HepG2 (cell line): ENCODE measurements around the gene VAV2. TPM values are rescaled to one million over a fixed set of nuclear protein-coding genes. Genes with fewer than 3 reads are reported as not detected.

Experiments used
- ATM ChIP-seq: fragments of 450-650 bp; IDR thresholded peaks from 2 replicates; pipeline ENCODE4 v1.7.1; 2017; ENCODE audit warnings: mild to moderate bottlenecking, borderline replicate concordance
- CEBPG ChIP-seq: IDR thresholded peaks from 2 replicates; pipeline ENCODE4 v1.6.1; 2016
- FOXP1 ChIP-seq, 2 experiments: fragments of 450-650 bp in 1 of 2; IDR thresholded peaks; 2 replicates each; pipeline ENCODE4 v1.6.1; 2017 to 2018; ENCODE audit warnings: antibody characterized with exemption in 1 of 2
- HES4 ChIP-seq: sonication (generic); formaldehyde crosslinking; IDR thresholded peaks from 2 replicates; pipeline ENCODE4 v1.9.0; 2021; ENCODE audit warnings: mild to moderate bottlenecking, missing genetic modification reagents, borderline replicate concordance
- ISL2 ChIP-seq: sonication (generic); formaldehyde crosslinking; IDR thresholded peaks from 2 replicates; pipeline ENCODE4 v1.5.0; 2020; ENCODE audit warnings: missing genetic modification reagents
- KDM2A ChIP-seq: sonication (generic); formaldehyde crosslinking; IDR thresholded peaks from 2 replicates; pipeline ENCODE4 v1.4.0; 2020; ENCODE audit warnings: low read depth, missing genetic modification reagents, borderline replicate concordance
- MAZ ChIP-seq, 2 experiments: sonication (generic) in 1 of 2; formaldehyde crosslinking in 1 of 2; IDR thresholded peaks; 2 replicates each; pipeline versions ENCODE4 v1.5.0 to v1.6.1; 2012 to 2020; ENCODE audit warnings: low read depth in 2 of 2, mild to moderate bottlenecking in 2 of 2, borderline replicate concordance in 1 of 2, improper control_type of control experiment in 1 of 2, low read length in 1 of 2, missing genetic modification reagents in 1 of 2, moderate library complexity in 1 of 2
- NR2C2 ChIP-seq: sonication (generic); formaldehyde crosslinking; IDR thresholded peaks from 2 replicates; pipeline ENCODE4 v1.4.0; 2020; ENCODE audit warnings: missing genetic modification reagents, mild to moderate bottlenecking, moderate library complexity, borderline replicate concordance
- PHB2 ChIP-seq: fragments of 450-650 bp; IDR thresholded peaks from 2 replicates; pipeline ENCODE4 v1.6.1; 2018; ENCODE audit not compliant: partially characterized antibody
- POLR2AphosphoS5 ChIP-seq: IDR thresholded peaks from 2 replicates; pipeline ENCODE4 v1.6.1; 2012; ENCODE audit warnings: low read depth, low read length
- RELA ChIP-seq: sonication (generic); formaldehyde crosslinking; IDR thresholded peaks from 2 replicates; pipeline ENCODE4 v1.4.0; 2020; ENCODE audit warnings: missing genetic modification reagents
- SRY ChIP-seq: sonication (generic); formaldehyde crosslinking; IDR thresholded peaks from 2 replicates; pipeline ENCODE4 v1.8.0; 2022; ENCODE audit warnings: mild to moderate bottlenecking, missing genetic modification reagents
- YEATS4 ChIP-seq: sonication (generic); formaldehyde crosslinking; IDR thresholded peaks from 2 replicates; pipeline ENCODE4 v1.4.0; 2020; ENCODE audit warnings: missing genetic modification reagents, borderline replicate concordance
- ZEB1 ChIP-seq: IDR thresholded peaks from 2 replicates; pipeline ENCODE4 v1.6.1; 2012; ENCODE audit warnings: mild to moderate bottlenecking, low read depth, inconsistent platforms; ENCODE audit not compliant: insufficient replicate concordance
- ZNF331 ChIP-seq: sonication (generic); formaldehyde crosslinking; IDR thresholded peaks from 2 replicates; pipeline ENCODE4 v1.4.0; 2020; ENCODE audit warnings: missing genetic modification reagents
- ZNF670 ChIP-seq: sonication (generic); formaldehyde crosslinking; IDR thresholded peaks from 2 replicates; pipeline ENCODE4 v1.8.0; 2022; ENCODE audit warnings: mild to moderate bottlenecking, missing genetic modification reagents, borderline replicate concordance
- ZNF749 ChIP-seq: sonication (generic); formaldehyde crosslinking; IDR thresholded peaks from 2 replicates; pipeline ENCODE4 v1.8.0; 2022; ENCODE audit warnings: mild to moderate bottlenecking, missing genetic modification reagents, moderate library complexity, borderline replicate concordance
- polyA plus RNA-seq, 8 experiments: library from polyadenylated mRNA; depleted of rRNA in 3 of 8; stranded (reverse) in 7 of 8; unstranded in 1 of 8; fragments of >200 nt; fragmentation: Illumina TruSeq in 4 of 8; extraction: Trizol in 4 of 8; gene quantifications; 2 replicates each; pipeline versions ENCODE4 v1.2.1 to v1.2.3, GENCODE V29; 2011 to 2016; ENCODE audit warnings: low read depth in 4 of 8, missing spikeins in 1 of 8, mixed read lengths in 1 of 8; ENCODE audit not compliant: insufficient read depth in 1 of 8
- total RNA-seq, 5 experiments: library from RNA; depleted of rRNA; stranded (reverse); fragments of >200 nt; fragmentation: Illumina TruSeq; extraction: Trizol; gene quantifications; 2 replicates each; pipeline ENCODE4 v1.2.3, GENCODE V29; 2016; ENCODE audit warnings: low read depth in 1 of 5
- TF ChIP-seq, protein P1 (sequence below): IDR thresholded peaks from 2 replicates; pipeline ENCODE4 v1.4.0; 2020; ENCODE audit warnings: mild to moderate bottlenecking, missing genetic modification reagents
- TF ChIP-seq, protein P2 (sequence below): sonication (generic); formaldehyde crosslinking; IDR thresholded peaks from 2 replicates; pipeline ENCODE4 v1.4.0; 2020; ENCODE audit warnings: missing genetic modification reagents
- TF ChIP-seq, protein P3 (sequence below): sonication (generic); formaldehyde crosslinking; IDR thresholded peaks from 2 replicates; pipeline ENCODE4 v1.4.0; 2020; ENCODE audit warnings: missing genetic modification reagents, borderline replicate concordance

VAV2 gene
- total and polyA plus RNA-seq, 2 of the 13 experiments (the other 11 are each of a cell fraction or from before 2014, with no cell fraction given) = 22.5 to 22.9 TPM

DNA sequence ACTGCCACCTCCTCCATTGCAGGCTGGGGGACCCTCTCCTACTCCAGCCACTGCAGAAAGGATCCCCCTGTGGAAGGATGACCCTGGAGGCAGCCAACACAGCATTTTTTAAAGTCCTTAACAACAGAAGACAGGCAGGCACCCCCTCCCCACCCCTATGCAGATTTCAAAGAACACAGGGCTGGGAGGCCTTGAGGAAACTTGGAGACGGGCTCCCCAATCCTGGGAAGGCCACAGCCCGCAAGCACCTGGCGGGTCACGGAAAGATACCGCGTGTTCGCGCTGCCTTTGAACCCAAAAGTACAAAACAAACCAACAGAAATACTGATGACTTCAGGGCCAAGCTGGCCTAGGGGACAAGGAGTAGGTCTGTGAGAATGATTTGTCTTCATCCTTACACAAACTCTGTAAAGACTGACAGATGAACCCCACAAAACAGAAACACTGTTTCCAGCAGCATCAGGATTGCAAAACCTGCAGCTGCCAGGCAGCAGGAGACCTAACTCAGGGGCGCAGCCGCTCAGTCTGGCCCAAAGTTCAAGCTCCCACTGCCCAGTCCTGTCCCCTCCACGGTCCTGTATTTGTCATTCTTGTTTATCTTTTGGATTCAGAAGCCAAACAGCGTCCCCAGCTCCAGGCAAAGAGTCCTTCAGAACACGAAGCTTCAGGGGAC, 13.8 kb downstream of the VAV2 start (continued):
- TF ChIP-seq MAZ (IDR thresholded peaks at IDR 0.05; ENCODE audit: borderline replicate concordance, low read depth, low read length) = no peak
- TF ChIP-seq MAZ (CRISPR knock-in tag; IDR thresholded peaks at IDR 0.05; ENCODE audit: low read depth) = no peak
- TF ChIP-seq PHB2 = no peak
- TF ChIP-seq ZNF749 (CRISPR knock-in tag) = 0 out of 2 replicates have a peak, but pooled peaks have one; percentile 1
- TF ChIP-seq ISL2 = peak; percentile 14; the same call in 1 of the 2 replicates
- no peak for TF ChIP-seq RELA
- no peak for TF ChIP-seq POLR2AphosphoS5
- peak; percentile 35; the same call in 1 of the 2 replicates for TF ChIP-seq HES4 (CRISPR knock-in tag)
- peak; percentile 19; the same call in 1 of the 2 replicates for TF ChIP-seq SRY (CRISPR knock-in tag)
- TF ChIP-seq YEATS4 (CRISPR knock-in tag) = peak; percentile 65
- TF ChIP-seq ZNF670 = no peak
- peak; percentile 94 for TF ChIP-seq CEBPG (CRISPR knock-in tag)
- TF ChIP-seq NR2C2 = no peak
- peak; percentile 87; the same call in 1 of the 2 replicates for TF ChIP-seq ZNF331 (CRISPR knock-in tag)
- no peak for TF ChIP-seq FOXP1 (IDR thresholded peaks at IDR 0.05)
- peak; percentile 71 for TF ChIP-seq FOXP1 (CRISPR knock-in tag; IDR thresholded peaks at IDR 0.05)
- TF ChIP-seq, protein P1, sequence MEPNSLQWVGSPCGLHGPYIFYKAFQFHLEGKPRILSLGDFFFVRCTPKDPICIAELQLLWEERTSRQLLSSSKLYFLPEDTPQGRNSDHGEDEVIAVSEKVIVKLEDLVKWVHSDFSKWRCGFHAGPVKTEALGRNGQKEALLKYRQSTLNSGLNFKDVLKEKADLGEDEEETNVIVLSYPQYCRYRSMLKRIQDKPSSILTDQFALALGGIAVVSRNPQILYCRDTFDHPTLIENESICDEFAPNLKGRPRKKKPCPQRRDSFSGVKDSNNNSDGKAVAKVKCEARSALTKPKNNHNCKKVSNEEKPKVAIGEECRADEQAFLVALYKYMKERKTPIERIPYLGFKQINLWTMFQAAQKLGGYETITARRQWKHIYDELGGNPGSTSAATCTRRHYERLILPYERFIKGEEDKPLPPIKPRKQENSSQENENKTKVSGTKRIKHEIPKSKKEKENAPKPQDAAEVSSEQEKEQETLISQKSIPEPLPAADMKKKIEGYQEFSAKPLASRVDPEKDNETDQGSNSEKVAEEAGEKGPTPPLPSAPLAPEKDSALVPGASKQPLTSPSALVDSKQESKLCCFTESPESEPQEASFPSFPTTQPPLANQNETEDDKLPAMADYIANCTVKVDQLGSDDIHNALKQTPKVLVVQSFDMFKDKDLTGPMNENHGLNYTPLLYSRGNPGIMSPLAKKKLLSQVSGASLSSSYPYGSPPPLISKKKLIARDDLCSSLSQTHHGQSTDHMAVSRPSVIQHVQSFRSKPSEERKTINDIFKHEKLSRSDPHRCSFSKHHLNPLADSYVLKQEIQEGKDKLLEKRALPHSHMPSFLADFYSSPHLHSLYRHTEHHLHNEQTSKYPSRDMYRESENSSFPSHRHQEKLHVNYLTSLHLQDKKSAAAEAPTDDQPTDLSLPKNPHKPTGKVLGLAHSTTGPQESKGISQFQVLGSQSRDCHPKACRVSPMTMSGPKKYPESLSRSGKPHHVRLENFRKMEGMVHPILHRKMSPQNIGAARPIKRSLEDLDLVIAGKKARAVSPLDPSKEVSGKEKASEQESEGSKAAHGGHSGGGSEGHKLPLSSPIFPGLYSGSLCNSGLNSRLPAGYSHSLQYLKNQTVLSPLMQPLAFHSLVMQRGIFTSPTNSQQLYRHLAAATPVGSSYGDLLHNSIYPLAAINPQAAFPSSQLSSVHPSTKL (CRISPR knock-in tag) = peak; percentile 75; the same call in 1 of the 2 replicates
- no peak for TF ChIP-seq ATM
- TF ChIP-seq, protein P2, sequence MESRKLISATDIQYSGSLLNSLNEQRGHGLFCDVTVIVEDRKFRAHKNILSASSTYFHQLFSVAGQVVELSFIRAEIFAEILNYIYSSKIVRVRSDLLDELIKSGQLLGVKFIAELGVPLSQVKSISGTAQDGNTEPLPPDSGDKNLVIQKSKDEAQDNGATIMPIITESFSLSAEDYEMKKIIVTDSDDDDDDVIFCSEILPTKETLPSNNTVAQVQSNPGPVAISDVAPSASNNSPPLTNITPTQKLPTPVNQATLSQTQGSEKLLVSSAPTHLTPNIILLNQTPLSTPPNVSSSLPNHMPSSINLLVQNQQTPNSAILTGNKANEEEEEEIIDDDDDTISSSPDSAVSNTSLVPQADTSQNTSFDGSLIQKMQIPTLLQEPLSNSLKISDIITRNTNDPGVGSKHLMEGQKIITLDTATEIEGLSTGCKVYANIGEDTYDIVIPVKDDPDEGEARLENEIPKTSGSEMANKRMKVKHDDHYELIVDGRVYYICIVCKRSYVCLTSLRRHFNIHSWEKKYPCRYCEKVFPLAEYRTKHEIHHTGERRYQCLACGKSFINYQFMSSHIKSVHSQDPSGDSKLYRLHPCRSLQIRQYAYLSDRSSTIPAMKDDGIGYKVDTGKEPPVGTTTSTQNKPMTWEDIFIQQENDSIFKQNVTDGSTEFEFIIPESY (CRISPR knock-in tag) = peak; percentile 76
- TF ChIP-seq, protein P3, sequence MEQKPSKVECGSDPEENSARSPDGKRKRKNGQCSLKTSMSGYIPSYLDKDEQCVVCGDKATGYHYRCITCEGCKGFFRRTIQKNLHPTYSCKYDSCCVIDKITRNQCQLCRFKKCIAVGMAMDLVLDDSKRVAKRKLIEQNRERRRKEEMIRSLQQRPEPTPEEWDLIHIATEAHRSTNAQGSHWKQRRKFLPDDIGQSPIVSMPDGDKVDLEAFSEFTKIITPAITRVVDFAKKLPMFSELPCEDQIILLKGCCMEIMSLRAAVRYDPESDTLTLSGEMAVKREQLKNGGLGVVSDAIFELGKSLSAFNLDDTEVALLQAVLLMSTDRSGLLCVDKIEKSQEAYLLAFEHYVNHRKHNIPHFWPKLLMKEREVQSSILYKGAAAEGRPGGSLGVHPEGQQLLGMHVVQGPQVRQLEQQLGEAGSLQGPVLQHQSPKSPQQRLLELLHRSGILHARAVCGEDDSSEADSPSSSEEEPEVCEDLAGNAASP (CRISPR knock-in tag) = peak; percentile 69; the same call in 1 of the 2 replicates
- TF ChIP-seq KDM2A = peak; percentile 58; the same call in 1 of the 2 replicates
- no peak for TF ChIP-seq ZEB1
